ENCODE results near the gene DYNLT1. TPM values are rescaled to one million over a fixed set of nuclear protein-coding genes. Genes with fewer than 3 reads are reported as not detected.
"Not testable (repeated sequence)": the region's sequence is repeated elsewhere in the genome, so short reads cannot be mapped to it uniquely, and the experiment has no call there.

Gene DYNLT1
- total and polyA plus RNA-seq, 2 experiments from 2014 or later = 82.6 to 219 TPM

DNA sequence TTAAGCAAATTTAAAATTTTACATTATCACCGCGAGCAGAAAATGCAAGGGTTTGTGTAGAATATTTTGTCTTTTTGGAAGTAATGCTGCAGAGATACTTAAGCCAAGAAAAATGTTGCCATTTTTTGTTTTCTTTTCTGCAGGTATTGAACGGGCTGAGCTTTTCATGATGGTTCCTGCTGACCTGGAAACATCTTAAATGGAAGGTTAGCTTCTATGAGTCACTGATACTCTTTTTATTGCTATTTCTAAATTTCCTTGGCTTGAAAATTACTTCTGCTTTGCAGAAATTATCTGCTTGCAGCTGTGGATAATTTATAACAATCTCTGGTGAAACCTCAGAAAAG, 18.0 kb upstream of the DYNLT1 start:
- Histone ChIP-seq H3K4me2 (peak overlapping the region; percentile 74), H3K27me3 (no peaks in the 10 kb centered on the region)

DNA sequence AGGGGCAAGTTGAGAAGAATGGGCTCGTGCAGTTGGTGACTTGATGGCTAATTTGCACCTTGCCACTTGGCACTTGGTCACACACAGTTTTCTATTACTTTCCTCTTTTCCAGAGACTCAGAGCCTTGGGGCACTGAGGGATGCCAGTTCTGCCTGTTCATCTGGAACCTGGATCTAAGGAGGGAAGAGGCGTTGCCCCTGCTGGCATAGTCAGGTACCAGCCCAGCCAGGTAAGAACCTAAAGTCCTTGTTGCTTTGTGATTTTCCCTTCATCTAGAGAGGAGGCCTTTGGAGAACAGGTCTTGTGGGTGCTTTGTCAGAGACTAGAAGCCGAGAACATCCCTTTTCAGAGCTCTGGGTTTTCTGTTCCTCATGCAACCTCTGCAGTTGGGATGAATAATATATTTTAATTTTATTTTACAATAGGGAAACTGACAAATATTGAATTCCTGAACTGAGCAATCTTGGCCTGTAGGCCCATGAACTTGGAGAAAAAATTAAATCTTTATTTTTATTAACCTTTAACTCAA, 16.7 kb upstream of the DYNLT1 start:
- Histone ChIP-seq H2AFZ (no peak overlapping the region), H3K4me3 (no peak overlapping the region), H3K79me2 (no peaks in the 10 kb centered on the region), H3K27ac (no peak overlapping the region), H3K9me2 (replicated peaks; ENCODE audit: insufficient read depth) (no peaks in the 10 kb centered on the region), H3K4me2 (no peak overlapping the region), H4K20me1 (ENCODE audit: insufficient read depth, poor library complexity, severe bottlenecking) (no peaks in the 10 kb centered on the region), H3K36me3 (replicated peaks; ENCODE audit: insufficient read depth, low read depth) (no peaks in the 10 kb centered on the region), H3K27me3 (no peaks in the 10 kb centered on the region), H3K4me1 (ENCODE audit: insufficient read depth) (peaks cover 20% of the 10 kb centered on the region), H3K9me3 (ENCODE audit: low read depth) (no peaks in the 10 kb centered on the region)
- TF ChIP-seq EZH2 (IDR thresholded peaks at IDR 0.05; ENCODE audit: borderline replicate concordance) (no peak), EZH2phosphoT487 (IDR thresholded peaks at IDR 0.05; ENCODE audit: low read depth, severe bottlenecking, unreplicated experiment) (no peak)
- TF ChIP-seq, protein P1, sequence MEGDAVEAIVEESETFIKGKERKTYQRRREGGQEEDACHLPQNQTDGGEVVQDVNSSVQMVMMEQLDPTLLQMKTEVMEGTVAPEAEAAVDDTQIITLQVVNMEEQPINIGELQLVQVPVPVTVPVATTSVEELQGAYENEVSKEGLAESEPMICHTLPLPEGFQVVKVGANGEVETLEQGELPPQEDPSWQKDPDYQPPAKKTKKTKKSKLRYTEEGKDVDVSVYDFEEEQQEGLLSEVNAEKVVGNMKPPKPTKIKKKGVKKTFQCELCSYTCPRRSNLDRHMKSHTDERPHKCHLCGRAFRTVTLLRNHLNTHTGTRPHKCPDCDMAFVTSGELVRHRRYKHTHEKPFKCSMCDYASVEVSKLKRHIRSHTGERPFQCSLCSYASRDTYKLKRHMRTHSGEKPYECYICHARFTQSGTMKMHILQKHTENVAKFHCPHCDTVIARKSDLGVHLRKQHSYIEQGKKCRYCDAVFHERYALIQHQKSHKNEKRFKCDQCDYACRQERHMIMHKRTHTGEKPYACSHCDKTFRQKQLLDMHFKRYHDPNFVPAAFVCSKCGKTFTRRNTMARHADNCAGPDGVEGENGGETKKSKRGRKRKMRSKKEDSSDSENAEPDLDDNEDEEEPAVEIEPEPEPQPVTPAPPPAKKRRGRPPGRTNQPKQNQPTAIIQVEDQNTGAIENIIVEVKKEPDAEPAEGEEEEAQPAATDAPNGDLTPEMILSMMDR (IDR thresholded peaks at IDR 0.05; ENCODE audit: poor library complexity) = no peak
- 95% methylated on average over 3 of the region's 3 CpGs for WGBS (ENCODE audit: low lambda C conversion rate, missing lambda C conversion rate)
- no peak for DNase-seq (ENCODE audit: low spot score)

More for the DNA sequence above, 18.0 kb upstream of the DYNLT1 start:
- 86% methylated on average over 3 of the region's 3 CpGs for WGBS (ENCODE audit: low lambda C conversion rate, missing lambda C conversion rate)
- H4K20me1 ChIP-seq (ENCODE audit: insufficient read depth, poor library complexity, severe bottlenecking) = no peaks in the 10 kb centered on the region
- DNase-seq (ENCODE audit: low spot score) = no peak
- peak overlapping the region; percentile 68 for H2AFZ ChIP-seq
- H3K4me1 ChIP-seq (ENCODE audit: insufficient read depth) = peaks cover 30% of the 10 kb centered on the region
- no peak overlapping the region for H3K4me3 ChIP-seq
- H3K79me2 ChIP-seq = no peaks in the 10 kb centered on the region
- H3K27ac ChIP-seq = peak overlapping the region; percentile 75
- TF ChIP-seq, protein P1 (IDR thresholded peaks at IDR 0.05; ENCODE audit: poor library complexity) = no peak
- TF ChIP-seq EZH2 (IDR thresholded peaks at IDR 0.05; ENCODE audit: borderline replicate concordance) = no peak
- TF ChIP-seq EZH2phosphoT487 (IDR thresholded peaks at IDR 0.05; ENCODE audit: low read depth, severe bottlenecking, unreplicated experiment) = no peak
- no peaks in the 10 kb centered on the region for H3K36me3 ChIP-seq (replicated peaks; ENCODE audit: insufficient read depth, low read depth)
- no peaks in the 10 kb centered on the region for H3K9me2 ChIP-seq (replicated peaks; ENCODE audit: insufficient read depth)
- no peaks in the 10 kb centered on the region for H3K9me3 ChIP-seq (ENCODE audit: low read depth)

DNA sequence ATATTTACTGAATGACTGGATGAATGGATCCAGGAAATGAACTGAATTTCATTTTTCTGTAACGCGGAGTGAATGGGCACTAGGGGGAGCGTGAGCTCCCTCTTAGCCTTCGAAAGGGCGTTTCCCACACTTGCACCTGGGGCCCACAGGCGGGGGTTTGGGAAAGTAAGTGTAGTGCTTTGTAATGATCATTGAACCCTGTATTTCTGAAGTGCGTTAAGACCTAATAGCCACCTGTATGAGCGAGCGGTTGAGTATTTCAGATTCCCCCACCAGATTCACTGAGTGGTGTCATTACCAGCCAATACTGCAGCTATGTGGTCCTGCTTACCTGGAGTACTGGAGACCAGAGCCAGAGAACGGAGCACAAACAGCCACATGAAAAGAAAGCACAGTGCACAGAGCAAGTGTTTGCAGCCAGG, 15.8 kb upstream of the DYNLT1 start:
- Histone ChIP-seq H3K9me3 (ENCODE audit: low read depth) (no peaks in the 10 kb centered on the region), H3K27ac (no peak overlapping the region), H4K20me1 (ENCODE audit: insufficient read depth, poor library complexity, severe bottlenecking) (no peaks in the 10 kb centered on the region), H3K4me2 (no peak overlapping the region), H3K9me2 (replicated peaks; ENCODE audit: insufficient read depth) (no peaks in the 10 kb centered on the region), H3K4me1 (ENCODE audit: insufficient read depth) (peaks cover 19% of the 10 kb centered on the region), H3K27me3 (no peaks in the 10 kb centered on the region), H2AFZ (no peak overlapping the region), H3K4me3 (no peak overlapping the region), H3K36me3 (replicated peaks; ENCODE audit: insufficient read depth, low read depth) (no peaks in the 10 kb centered on the region), H3K79me2 (no peaks in the 10 kb centered on the region)
- WGBS (ENCODE audit: low lambda C conversion rate, missing lambda C conversion rate) = 43% methylated on average over 10 of the region's 10 CpGs
- TF ChIP-seq EZH2 (IDR thresholded peaks at IDR 0.05; ENCODE audit: borderline replicate concordance) = no peak
- TF ChIP-seq, protein P1 (IDR thresholded peaks at IDR 0.05; ENCODE audit: poor library complexity) = peak; percentile 60
- DNase-seq (ENCODE audit: low spot score) = peak; percentile 71

DNA sequence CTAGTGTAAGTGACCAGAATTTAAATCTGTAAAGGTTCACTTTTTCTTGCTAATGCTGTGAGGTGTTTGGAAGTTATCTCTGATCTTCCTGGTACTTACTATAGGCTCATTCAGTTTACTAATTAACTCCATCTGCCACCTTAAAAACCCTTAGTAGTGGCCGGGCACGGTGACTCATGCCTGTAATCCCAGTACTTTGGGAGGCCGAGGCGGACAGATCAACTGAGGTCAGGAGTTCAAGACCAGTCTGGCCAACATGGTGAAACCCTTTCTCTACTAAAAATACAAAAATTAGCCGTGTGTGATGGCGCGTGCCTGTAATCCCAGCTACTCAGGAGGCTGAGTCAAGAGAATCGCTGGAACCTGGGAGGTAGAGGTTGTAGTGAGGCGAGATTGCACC, 12.4 kb upstream of the DYNLT1 start:
- not testable (repeated sequence) for H3K27ac ChIP-seq; H3K9me2 ChIP-seq (replicated peaks; ENCODE audit: insufficient read depth); H3K4me2 ChIP-seq; H2AFZ ChIP-seq; H3K79me2 ChIP-seq; H4K20me1 ChIP-seq (ENCODE audit: insufficient read depth, poor library complexity, severe bottlenecking); H3K4me3 ChIP-seq; DNase-seq (ENCODE audit: low spot score); H3K36me3 ChIP-seq (replicated peaks; ENCODE audit: insufficient read depth, low read depth); H3K9me3 ChIP-seq (ENCODE audit: low read depth); H3K4me1 ChIP-seq (ENCODE audit: insufficient read depth); H3K27me3 ChIP-seq
- WGBS (ENCODE audit: low lambda C conversion rate, missing lambda C conversion rate) = 38% methylated on average over 9 of the region's 9 CpGs
